Lung (tissue), 12 donors: Measurements from ENCODE around the gene JAM2. TPM values are rescaled to one million over a fixed set of nuclear protein-coding genes. Genes with fewer than 3 reads are reported as not detected.
A peak's percentile ranks its signal among the peaks of the same experiment; 100 is the strongest.

ENCODE experiments used
- ATAC-seq: fragments of 200-7000 bp; cut with Tn5 transposase; one replicate; pipeline ENCODE4 v1.9.1; 2020; ENCODE audit warnings: moderate number of reproducible peaks; ENCODE audit not compliant: insufficient read depth, low FRiP score
- DNase-seq, 3 donors: peaks; one replicate each; pipeline ENCODE4 v3.0.0-alpha.2; 2013 to 2017
- H3K27ac ChIP-seq, 2 donors: one replicate each; pipeline ENCODE4 v1.5.1; 2013; ENCODE audit warnings: mild to moderate bottlenecking in 2 of 2, moderate library complexity in 2 of 2, control low read depth in 1 of 2, inconsistent platforms in 1 of 2, low read depth in 1 of 2, low read length in 1 of 2
- H3K27me3 ChIP-seq, 3 donors: one replicate each; pipeline ENCODE4 v1.5.1; 2013; ENCODE audit warnings: low read length in 2 of 3; ENCODE audit not compliant: control insufficient read depth in 3 of 3, insufficient read depth in 3 of 3
- H3K36me3 ChIP-seq, 4 donors: one replicate each; pipeline ENCODE4 v1.5.1; 2013; ENCODE audit warnings: low read length in 4 of 4, mild to moderate bottlenecking in 1 of 4, moderate library complexity in 1 of 4; ENCODE audit not compliant: control insufficient read depth in 4 of 4, insufficient read depth in 4 of 4
- H3K4me1 ChIP-seq, 5 donors: one replicate each; pipeline ENCODE4 v1.5.1; 2013; ENCODE audit warnings: low read length in 5 of 5, mild to moderate bottlenecking in 2 of 5, moderate library complexity in 1 of 5; ENCODE audit not compliant: control insufficient read depth in 5 of 5, insufficient read depth in 5 of 5
- H3K4me3 ChIP-seq: one replicate; pipeline ENCODE4 v1.5.1; 2013; ENCODE audit warnings: mild to moderate bottlenecking, control low read depth, moderate library complexity
- H3K9ac ChIP-seq, 2 donors: one replicate each; pipeline ENCODE4 v1.5.1; 2013; ENCODE audit warnings: low read length in 2 of 2, control low read depth in 1 of 2; ENCODE audit not compliant: insufficient read depth in 1 of 2
- H3K9me3 ChIP-seq, 4 donors: one replicate each; pipeline ENCODE4 v1.5.1; 2013; ENCODE audit warnings: low read length in 3 of 4, mild to moderate bottlenecking in 1 of 4, moderate library complexity in 1 of 4; ENCODE audit not compliant: control insufficient read depth in 4 of 4, insufficient read depth in 3 of 4
- CTCF ChIP-seq: IDR thresholded peaks from 2 replicates; pipeline ENCODE4 v1.5.1; 2012; ENCODE audit warnings: mild to moderate bottlenecking; ENCODE audit errors: control extremely low read depth, extremely low read depth
- WGBS, 2 donors: extraction: QIAGEN DNeasy Blood & Tissue Kit; methylation state at CpG; one replicate each; pipeline ENCODE4 v1.1.7; 2013; 5-methylcytosine and 5-hydroxymethylcytosine counted together
- polyA plus RNA-seq, 2 donors: library from polyadenylated mRNA; stranded (reverse); fragments of 200-250 nt; gene quantifications; one replicate each; pipeline ENCODE4 v1.2.1, GENCODE V29; 2013
- total RNA-seq, 2 donors: library from RNA; depleted of rRNA in 1 of 2; stranded (reverse); fragments of >200 nt in 1 of 2; gene quantifications; one replicate each; pipeline ENCODE4 v1.2.1, GENCODE V29; 2014 to 2021
- donor health status: control.
- donor health status: control.
- donor health status: Bipolar disorder and iron deficiency.
- donor health status: healthy.
- donor health status: DM: yes; HTN: yes; CAD: no.

Gene JAM2
- total and polyA plus RNA-seq, 4 donors, result 11.1 to 57.1 (median 14.4) TPM

- no peak for ATAC-seq
- no peak for TF ChIP-seq CTCF
- H3K4me3 ChIP-seq, result no peak overlapping the region
- DNase-seq, result peak in 2 of 3 donors; percentile 1 to 31
- WGBS, 2 donors, result 38 to 46% methylated on average over 5 of the region's 5 CpGs
- H3K4me1 ChIP-seq, result peaks cover 0 to 20% (median 4%) of the 10 kb centered on the region in 5 donors
- H3K9me3 ChIP-seq, result no peaks in the 10 kb centered on the region
- H3K36me3 ChIP-seq, result peaks cover 0 to 3% (median 1%) of the 10 kb centered on the region in 4 donors
- no peak overlapping the region for H3K9ac ChIP-seq
- H3K27me3 ChIP-seq, result peaks cover 0 to 4% (median 0%) of the 10 kb centered on the region in 3 donors
- peak overlapping the region in 1 of 2 donors; percentile 57 for H3K27ac ChIP-seq
Observed at GRCh38 chr21:25640943-25641292, 1.9 kb downstream of the JAM2 start.

- Histone ChIP-seq H3K9ac (no peak overlapping the region), H3K9me3 (no peaks in the 10 kb centered on the region), H3K27me3 (no peaks in the 10 kb centered on the region), H3K4me3 (no peak overlapping the region), H3K36me3 (peaks cover 0 to 3% (median 1%) of the 10 kb centered on the region in 4 donors), H3K27ac (no peak overlapping the region), H3K4me1 (peaks cover 0 to 15% (median 4%) of the 10 kb centered on the region in 5 donors)
- TF ChIP-seq CTCF, result no peak
- 89 to 95% methylated on average over 4 of the region's 4 CpGs for WGBS, 2 donors
- DNase-seq (no peak), ATAC-seq (no peak)
Observed at GRCh38 chr21:25643486-25643885, 4.4 kb downstream of the JAM2 start.

GRCh38 chr21:25646474-25646873 lies 7.4 kb downstream of the JAM2 start:
- peaks cover 0 to 3% (median 1%) of the 10 kb centered on the region in 4 donors for H3K36me3 ChIP-seq
- no peak overlapping the region for H3K4me3 ChIP-seq
- no peaks in the 10 kb centered on the region for H3K9me3 ChIP-seq
- no peak overlapping the region for H3K9ac ChIP-seq
- H3K4me1 ChIP-seq, result no peaks in the 10 kb centered on the region
- DNase-seq (no peak), ATAC-seq (no peak)
- H3K27ac ChIP-seq, result no peak overlapping the region
- 56 to 71% methylated on average over 1 of the region's 1 CpG for WGBS, 2 donors
- H3K27me3 ChIP-seq, result no peaks in the 10 kb centered on the region
- no peak for TF ChIP-seq CTCF

GRCh38 chr21:25647647-25648046 lies 8.6 kb downstream of the JAM2 start:
- no peak for DNase-seq
- H3K36me3 ChIP-seq, result peaks cover 0 to 3% (median 1%) of the 10 kb centered on the region in 4 donors
- H3K9ac ChIP-seq, result no peak overlapping the region
- no peaks in the 10 kb centered on the region for H3K9me3 ChIP-seq
- TF ChIP-seq CTCF, result no peak
- H3K4me3 ChIP-seq, result no peak overlapping the region
- H3K27me3 ChIP-seq, result no peaks in the 10 kb centered on the region
- no peaks in the 10 kb centered on the region for H3K4me1 ChIP-seq
- no peak overlapping the region for H3K27ac ChIP-seq
- ATAC-seq, result no peak
- WGBS, 2 donors, result 21 to 46% methylated on average over 5 of the region's 5 CpGs
